GM08714 (cell line): ENCODE data around the gene PGD.
"Not testable (repeated sequence)": the region's sequence is repeated elsewhere in the genome, so short reads cannot be mapped to it uniquely, and the experiment has no call there.

Experiments used
- H3K4me3 ChIP-seq: fragments of 200-500 bp; sonication (Bioruptor generic); 2 replicates; pipeline ENCODE4 v1.5.1; 2014; ENCODE audit warnings: mild to moderate bottlenecking, low read length, inconsistent platforms
- ZNF274 ChIP-seq: IDR thresholded peaks from 2 replicates; pipeline ENCODE4 v1.6.1; 2012; ENCODE audit warnings: mild to moderate bottlenecking, low read depth, low read length

The PGD gene

DNA sequence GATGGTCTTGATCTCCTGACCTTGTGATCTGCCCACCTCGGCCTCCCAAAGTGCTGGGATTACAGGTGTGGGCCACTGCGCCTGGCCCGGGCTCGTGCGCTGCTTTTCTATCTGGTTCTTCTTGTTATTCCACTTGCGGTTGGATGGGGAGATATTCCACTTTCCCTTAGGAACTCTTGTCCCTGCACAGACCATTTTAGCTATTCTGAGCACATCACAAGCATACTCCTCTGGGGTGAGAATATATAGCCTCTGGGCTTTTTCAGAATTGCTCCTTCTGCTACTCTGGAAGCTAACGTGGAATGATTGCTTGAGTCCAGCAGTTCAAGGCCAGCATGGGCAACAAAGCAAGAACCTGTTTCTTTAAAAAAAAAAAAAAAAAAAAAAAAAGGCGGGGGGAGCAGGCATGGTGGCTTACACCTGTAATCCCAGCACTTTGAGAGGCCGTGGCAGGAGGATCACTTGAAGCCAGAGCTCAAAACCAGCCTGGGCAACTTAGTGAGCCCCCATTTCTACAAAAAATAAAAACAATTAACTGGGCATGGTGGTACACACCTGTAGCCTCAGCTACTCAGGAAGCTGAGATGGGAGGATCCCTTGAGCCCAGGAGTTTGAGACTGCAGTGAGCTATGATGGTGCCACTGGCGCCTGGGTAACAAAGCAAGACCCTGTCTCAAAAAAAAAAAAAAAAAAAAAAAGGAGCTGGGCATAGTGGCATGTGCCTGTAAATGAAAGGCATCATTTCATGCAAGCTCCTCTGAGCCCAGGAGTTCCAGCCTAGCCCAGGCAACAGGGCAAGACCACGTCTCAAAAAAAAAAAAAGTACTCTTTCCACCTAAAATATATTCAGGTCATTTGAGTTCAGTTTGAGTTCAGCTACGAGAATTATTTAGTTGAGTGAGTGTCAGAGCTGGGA is 11.8 kb upstream of the PGD start:
- no peak for TF ChIP-seq ZNF274
- no peak overlapping the region for H3K4me3 ChIP-seq

DNA sequence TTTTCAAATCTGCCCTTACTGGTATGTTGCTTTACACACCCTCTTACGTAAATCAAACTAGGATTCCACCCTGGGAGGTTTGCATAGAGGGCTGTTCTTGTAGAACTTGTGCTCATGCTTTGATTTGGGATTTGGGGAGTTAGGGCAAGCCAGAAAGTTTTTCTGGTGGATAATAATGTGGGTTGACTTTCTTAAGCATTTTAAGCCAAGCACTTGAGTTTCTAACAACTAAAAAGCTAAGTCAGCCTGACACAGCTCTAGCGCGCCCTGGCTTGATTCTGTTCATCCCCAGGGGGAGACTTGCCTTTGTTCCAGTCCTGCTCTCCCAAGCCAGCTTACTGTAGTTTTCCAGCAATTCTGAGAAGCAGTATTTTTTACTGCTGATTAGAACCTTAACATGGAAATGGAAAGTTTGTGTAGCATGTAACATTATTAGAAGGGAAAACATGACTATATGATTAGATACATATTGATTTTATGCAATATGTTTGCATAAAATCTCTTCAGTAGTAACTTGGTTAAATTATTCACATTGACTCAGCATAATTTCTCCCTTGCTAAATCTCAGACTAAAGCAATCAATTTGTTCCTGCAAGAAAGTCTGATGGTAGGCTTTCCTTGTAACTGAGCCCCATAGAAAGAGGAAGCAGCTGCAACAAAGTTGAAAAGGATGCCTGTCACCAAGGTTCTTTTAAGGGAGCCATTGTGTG is 11.0 kb upstream of the PGD start:
- no peak overlapping the region for H3K4me3 ChIP-seq
- no peak for TF ChIP-seq ZNF274

DNA sequence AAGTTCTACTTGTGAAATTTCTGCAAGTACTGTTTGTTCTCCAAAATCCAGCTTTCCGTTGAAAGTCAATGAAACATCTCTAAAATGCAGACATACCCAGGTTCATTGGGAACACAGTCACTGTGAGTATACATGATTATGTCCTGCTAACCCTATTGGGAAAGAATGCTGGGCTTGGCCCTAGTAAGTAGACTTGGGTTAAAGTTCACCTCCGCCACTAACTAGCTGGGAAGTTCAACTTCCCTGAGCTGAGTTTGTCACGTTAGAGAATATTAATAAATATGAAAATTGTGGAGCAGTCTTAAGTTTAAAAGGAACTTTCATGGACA is 10.5 kb upstream of the PGD start:
- no peak for TF ChIP-seq ZNF274
- H3K4me3 ChIP-seq: no peak overlapping the region

DNA sequence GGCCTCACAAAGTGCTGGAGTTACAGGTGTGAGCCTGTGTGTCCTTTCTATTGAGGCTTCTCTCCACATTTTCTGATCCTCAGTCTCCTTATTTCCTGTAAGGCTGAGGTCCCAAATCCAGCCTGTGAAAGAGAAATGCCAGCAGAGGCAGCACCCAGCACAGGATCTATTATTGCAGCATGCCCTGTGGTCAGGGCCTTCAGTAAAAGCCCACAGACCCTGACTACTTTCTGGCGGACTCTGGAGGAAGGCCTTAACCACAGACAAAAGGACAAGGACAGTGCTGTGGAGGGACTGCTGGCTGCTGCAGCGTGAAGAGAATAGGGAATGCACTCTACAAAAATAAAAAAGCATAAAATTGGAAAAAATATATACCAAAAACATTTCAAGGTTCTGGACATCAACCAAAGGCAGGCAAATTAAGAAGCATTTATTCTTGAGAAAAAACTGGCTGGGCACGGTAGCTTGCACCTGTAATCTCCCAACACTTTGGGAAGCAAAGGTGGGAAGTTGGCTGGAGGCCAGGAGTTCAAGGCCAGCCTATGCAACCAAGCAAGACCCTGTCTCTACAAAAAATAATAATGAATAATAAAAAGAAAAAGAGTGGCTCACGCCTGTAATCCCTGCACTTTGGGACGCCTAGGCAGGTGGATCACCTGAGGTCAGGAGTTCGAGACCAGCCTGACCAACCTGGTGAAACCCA is 9.4 kb upstream of the PGD start:
- H3K4me3 ChIP-seq: no peak overlapping the region
- TF ChIP-seq ZNF274: no peak

DNA sequence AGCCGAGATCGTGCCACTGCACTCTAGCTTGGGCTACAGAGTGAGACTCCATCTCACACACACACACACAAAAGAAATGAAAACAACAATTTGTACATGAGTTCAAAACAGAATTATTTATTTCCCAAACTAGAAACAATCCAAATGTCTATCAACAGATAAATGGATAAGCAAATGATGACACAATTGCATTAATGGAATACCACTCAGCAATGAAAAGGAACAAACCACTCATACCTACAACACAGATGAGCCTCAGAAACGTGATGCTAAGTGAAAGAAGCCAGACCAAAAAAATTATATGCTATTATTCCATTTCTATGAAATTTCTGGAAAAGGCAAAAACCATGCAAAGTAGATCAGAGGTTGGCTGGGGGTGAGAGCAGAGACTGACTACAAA is 2.0 kb upstream of the PGD start:
- no peak for TF ChIP-seq ZNF274
- H3K4me3 ChIP-seq: no peak overlapping the region

DNA sequence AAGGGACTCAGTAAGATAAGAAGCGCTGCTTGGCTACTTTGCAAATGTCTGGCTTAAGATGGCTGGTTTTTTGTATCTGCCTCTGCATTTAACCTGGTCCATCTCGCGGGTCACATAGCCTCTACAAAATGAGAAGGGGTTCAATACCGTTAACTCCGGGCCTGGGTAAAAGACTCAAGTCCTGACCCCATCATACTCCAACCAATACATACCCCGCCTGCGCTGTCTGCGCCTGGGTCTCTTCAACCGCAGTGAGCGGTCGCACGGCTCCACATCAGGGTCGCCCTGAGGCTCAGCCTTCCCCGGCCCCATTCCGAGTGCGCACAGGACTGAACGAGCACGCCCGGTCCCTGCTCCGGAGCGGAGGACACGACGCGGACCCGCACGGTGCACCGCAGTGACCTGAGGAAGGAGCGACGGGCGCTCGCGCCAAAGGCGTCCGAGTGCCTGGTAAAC is 558 bp upstream of the PGD start:
- peak overlapping the region; percentile 85 for H3K4me3 ChIP-seq
- no peak for TF ChIP-seq ZNF274

DNA sequence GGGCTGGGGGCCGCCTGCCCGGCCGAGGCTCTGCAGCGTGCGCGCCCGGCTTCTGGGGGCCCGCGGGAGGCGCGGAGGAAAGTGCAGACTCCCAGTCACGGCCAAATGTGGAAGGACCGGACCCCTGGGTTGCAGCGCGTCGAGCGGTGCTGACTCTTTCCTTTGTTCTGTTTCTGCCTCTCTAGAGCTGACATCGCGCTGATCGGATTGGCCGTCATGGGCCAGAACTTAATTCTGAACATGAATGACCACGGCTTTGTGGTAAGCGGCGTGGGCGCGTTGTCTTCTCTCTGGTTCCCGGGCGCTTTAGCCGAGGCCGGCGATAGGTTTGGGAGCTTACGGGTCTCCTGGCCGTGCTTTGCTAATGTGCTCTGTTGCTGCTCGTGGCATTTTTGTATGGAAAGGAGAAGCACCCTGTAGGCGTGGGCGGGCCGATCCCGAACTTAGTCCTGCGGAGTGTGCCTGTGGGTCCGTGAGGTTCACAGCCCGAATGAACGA is 629 bp downstream of the PGD start:
- no peak for TF ChIP-seq ZNF274

DNA sequence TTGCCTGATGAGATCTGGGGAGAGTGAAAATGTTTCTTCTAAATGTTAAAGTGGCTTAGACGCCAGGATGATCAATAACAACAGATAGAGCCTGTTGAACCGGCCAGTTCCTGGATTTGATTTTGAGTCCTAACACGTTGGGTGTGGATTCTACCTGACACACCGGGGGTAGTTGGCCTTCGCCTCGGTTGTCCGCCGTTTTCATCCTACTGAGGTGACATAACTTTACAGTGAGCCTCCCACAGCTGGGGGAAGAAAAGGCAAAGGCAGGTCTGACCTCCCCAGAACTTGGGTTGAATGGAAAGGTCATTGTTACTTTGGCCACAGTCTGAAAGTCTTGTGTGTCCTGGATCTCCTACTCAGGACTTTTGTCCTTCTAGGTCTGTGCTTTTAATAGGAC is 1.1 kb downstream of the PGD start:
- peak overlapping the region; percentile 91 for H3K4me3 ChIP-seq
- TF ChIP-seq ZNF274: no peak

More for the DNA sequence above, 629 bp downstream of the PGD start:
- H3K4me3 ChIP-seq: peak overlapping the region; percentile 91

DNA sequence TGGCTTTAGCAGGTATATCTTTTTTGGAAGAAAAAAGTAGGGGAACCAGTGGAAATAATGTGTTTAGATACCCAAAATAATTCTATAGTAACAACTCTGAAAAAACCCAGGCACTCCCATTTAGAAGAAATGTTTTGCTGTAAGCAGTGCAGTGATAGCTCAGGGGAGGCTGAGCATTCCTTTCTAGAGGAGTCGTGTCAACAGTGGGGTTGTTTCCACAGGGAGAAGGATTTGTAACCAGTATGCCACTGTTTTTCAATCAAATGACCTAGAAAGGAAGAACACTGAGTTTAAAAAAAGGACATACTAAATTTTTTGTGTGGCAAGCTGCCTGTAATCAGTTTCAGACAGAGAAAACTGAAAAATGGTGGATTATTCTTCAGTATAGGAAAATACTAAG is 2.4 kb downstream of the PGD start:
- no peak for TF ChIP-seq ZNF274
- H3K4me3 ChIP-seq: no peak overlapping the region

DNA sequence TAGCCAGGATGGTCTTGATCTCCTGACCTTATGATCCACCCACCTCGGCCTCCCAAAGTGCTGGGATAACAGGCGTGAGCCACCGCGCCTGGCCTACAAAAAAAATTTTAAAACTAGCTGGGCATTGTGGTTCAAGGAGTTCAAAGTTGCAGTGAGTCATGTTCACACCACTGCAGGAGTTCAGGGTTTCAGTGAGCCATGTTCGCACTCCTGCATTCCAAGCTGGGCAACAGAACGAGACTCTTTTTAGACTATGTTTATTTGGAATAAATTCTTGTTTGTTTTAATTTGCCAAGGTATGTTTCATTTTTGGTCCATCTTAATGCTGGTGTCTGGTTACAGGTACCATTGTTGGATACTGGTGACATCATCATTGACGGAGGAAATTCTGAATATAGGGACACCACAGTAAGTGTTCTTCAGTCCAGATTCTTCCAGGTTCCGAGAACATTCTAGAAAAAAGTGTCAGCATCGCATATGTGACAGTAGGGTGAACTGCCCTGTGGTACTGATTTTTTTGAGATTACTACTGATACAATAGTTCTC is 3.9 kb downstream of the PGD start:
- H3K4me3 ChIP-seq: no peak overlapping the region
- TF ChIP-seq ZNF274: no peak

DNA sequence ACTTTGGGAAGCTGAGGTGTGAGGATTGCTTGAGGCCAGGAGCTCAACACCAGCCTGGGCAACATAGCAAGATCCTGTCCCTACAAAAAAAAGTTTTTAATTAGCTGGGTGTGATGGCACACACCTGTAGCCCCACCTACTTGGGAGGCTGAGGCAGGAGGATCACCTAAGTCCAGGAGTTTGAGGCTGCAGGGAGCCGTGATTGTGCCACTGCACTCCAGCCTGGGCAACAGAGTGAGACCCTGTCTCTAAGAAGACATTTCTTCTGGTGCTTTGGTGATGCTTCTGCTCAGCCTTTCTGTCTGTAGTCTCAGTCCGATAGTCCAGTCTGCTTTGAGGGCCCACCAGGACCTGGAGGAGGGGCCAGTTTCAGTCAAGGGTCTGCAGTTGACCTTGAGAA is 8.3 kb downstream of the PGD start:
- H3K4me3 ChIP-seq: no peak overlapping the region
- TF ChIP-seq ZNF274: no peak

DNA sequence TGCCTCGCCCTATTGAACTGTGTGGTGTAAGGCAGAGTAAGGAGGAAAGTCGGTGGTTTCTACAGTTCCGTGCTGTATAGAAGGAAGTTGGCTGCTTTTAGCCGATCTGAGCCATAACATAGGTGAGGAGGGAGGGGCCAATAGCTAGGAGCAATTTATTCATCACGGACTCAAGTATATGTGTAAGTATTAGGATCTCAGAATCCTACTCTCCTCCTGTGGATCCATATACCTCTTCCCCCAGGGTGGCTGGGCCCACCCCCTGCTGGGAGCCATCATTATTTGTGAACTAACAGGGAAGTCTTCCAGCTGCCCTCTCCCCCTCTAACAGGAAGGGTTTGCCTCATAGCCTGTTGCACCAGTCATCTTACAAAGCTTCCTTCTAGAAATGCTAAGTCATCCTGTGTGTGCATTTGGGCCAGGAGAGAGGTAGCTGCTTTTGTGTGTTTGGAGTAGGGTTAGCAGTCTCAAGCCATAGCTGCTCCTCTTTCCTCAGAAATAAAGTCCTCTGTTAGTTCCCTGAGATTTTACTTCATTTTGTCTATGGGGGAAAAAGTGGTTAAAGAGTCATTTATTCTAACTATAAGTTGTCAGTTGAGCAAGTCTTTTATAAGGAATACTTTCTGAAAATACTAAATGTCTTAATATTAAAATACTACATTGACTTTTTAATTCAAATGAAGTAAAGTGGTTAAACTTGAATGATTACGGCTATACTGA is 16.5 kb downstream of the PGD start:
- TF ChIP-seq ZNF274: no peak
- H3K4me3 ChIP-seq: no peak overlapping the region

DNA sequence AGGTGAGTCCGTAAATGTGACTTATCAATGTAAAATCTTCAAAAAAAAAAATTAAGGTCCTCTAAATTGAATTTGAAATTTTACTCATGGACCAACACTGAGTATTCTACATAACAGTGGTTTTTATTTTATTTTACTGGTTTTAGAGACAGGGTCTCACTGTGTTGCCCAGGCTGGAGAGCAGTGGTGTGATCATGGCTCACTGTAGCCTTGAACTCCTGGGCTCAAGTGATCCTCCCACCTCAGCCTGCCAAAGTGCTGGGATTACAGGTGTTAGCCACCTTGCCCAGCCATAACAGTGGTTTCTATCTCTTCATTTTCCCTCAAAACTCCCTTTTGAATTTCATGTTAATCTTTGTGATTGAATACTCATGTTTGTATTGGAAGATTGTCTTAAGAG is 17.1 kb downstream of the PGD start:
- not testable (repeated sequence) for H3K4me3 ChIP-seq

DNA sequence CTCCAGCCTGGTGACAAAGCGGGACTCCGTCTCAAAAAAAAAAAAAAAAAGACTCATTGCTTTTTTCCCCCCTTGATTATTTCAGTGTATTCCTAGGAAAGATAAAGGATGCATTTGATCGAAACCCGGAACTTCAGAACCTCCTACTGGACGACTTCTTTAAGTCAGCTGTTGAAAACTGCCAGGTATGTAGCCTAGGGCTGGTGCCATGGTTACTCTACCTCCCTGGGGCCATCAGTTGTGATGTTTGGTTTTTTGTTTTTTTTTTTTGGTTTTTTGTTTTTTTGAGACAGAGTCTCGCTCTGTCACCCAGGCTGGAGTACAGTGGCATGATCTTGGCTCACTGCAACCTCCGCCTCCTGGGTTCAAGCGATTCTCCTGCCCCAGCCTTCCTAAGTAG is 19.9 kb downstream of the PGD start:
- not testable (repeated sequence) for H3K4me3 ChIP-seq

DNA sequence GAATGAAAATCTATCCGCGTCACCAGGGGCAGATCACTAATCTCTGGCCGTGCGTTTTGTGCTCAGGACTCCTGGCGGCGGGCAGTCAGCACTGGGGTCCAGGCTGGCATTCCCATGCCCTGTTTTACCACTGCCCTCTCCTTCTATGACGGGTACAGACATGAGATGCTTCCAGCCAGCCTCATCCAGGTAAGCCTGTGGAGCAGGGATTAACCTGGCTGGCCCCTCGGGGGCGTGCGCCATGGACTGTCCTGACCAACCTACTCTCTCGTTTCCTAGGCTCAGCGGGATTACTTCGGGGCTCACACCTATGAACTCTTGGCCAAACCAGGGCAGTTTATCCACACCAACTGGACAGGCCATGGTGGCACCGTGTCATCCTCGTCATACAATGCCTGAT is 20.5 kb downstream of the PGD start:
- TF ChIP-seq ZNF274: no peak
- no peak overlapping the region for H3K4me3 ChIP-seq
